Frontal cortex (tissue), 4 donors: ENCODE measurements around the gene OSBPL7. TPM values are rescaled to one million over a fixed set of nuclear protein-coding genes. Genes with fewer than 3 reads are reported as not detected.
"Not testable (repeated sequence)": the region's sequence is repeated elsewhere in the genome, so short reads cannot be mapped to it uniquely, and the experiment has no call there.

Source experiments
- DNase-seq, 2 donors: peaks; one replicate each; pipeline ENCODE4 v3.0.0; 2012; ENCODE audit warnings: low spot score in 2 of 2
- FAIRE-seq: peaks from 2 replicates; lab custom pipeline; 2012; peaks lifted over from hg19 to GRCh38; lab: Jason Lieb, UNC
- total RNA-seq: library from RNA; depleted of rRNA; stranded (reverse); fragments of >200 nt; gene quantifications from one replicate; pipeline ENCODE4 v1.2.3, GENCODE V29; 2014
- donor health status: control.
- donor health status: control.
- donor health status: control.

The OSBPL7 gene
- total RNA-seq, 1 donor from 2014 or later, result 7.3 TPM

DNA sequence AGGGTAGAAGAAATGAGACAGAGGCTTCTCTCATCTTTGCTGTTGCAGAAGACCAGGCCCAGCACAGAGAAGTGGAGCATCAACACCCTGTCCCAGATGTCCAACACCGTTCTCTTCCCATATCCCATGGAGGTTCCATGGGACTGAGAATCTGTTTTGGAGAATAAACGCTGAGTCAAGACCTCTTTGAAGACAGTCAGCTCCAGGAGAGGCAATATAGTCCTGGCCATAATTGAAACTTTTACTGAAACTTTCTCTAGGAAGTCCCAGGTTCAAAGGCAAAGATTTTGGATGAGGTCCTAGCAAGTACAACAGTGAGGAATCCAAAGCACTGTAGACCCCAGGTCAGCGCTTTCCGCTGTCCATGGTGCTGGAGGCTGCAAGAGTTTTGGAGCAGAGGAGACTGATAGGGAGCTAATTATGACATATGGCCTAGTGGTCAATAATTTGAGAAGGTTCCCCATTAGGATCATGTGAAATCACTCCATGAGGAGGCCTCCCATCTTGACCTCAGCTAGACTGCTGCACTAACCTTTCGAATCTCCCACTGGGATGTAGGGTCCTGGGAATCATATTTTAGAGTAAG is 36.0 kb downstream of the OSBPL7 start:
- DNase-seq (no peak), FAIRE-seq (no peak)

DNA sequence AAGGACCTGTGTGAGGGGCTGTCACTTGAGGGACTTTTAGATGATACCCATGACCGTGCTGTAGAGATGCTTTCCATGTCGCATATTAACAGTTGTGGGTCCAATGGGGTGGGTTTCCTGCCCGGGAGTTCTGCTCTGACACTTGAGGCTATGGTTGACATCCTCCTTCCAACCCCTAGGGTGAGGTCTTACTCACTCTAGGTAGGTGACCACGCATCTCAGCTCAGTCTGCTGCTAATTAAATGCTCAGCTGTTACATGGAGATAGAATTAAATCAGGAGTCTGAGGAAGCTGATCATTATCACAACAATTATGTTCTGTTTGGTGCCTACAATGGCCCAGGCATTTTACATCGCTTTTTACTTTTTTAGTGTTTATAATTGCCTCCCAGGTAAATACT is 40.2 kb downstream of the OSBPL7 start:
- DNase-seq (no peak), FAIRE-seq (no peak)

DNA sequence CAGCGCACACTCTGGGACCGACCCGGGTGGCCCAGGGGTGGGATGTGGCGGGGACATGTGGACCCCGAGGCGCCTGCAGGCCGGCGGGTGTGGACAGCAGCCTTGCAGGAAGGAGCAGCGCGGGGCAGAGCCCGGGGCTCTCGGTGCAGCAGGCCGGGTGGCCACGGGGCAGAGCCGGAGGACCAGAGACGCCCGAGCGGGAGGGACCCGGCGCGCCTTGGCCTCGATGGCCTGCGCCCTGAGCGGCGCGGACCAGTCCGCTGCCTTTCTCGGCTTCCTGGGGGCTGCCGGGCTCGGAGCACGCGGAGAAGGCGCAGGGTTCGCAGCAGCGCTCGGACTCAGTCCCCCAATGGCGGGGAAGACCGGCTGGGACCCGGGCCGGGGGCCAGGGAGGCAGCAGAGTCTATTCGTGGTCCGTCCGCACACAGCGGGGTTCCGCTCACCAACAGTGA is 43.4 kb downstream of the OSBPL7 start:
- DNase-seq (no peak), FAIRE-seq (no peak)

DNA sequence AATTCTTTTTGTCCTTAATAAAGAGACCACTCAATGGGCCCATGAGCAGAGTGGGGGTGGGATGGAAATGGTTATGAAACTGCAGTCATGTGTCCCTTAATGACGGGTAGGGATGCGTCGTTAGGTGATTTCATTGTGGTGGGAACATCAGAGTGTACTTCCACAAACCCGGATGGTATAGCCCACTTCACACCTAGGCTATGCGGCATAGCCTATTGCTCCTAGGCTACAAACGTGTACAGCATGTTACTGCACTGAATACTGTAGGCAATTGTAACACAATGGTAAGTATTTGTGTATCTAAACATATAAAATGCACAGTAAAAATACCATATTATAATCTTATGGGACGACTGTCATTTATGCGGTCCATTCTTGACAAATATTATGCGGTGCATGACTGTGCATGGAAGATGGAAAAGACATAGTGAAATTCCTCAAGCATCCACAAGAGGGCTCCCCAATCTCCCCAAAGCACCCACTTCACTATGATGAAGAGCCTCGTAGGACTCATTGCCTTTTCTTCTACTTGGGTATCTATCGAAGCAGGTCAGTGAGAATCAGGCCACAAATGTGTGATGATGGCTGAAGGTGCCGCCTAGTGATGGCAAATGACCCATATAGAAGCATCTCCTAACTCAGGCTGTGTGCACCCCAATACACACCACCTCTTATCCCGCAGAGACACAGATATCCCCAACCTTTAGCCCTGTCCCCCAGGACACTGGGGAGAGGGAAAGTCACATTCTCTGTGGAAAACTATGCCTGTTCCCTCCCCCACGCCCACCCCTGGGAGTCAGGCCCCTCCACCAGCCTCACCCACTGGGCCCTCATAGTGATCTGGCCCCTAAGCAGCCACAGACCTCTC is 45.0 kb downstream of the OSBPL7 start:
- FAIRE-seq (no peak), DNase-seq (peak in 1 of 2 donors; percentile 43)

DNA sequence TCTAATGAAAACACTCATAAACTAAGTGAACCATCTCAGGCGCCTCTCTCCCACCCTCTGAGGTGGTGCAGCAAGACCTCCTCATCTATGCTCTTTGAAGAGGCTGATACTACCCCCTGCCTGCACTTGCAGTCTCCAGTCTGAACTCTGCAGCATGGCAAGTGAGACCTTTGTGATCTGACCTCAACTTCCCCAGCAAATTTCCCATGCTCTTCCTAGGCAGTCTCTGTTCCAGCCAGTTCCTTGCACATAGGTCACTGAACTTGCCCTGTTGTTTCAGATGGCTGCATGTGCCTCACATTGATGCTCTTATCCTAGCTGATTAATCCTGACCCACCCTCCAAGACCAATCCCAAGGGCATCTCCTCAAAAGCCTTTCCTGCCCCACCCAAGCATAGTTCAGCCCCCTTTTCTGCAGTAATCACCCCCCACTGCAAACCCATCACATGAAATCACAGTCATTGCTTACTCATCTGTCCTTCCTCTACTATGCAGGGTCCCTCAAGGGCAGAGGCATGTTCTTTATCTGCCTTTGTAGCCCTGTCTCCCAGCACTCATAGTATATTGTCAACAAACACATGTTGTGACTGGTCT is 46.5 kb downstream of the OSBPL7 start:
- no peak for FAIRE-seq
- no peak for DNase-seq

DNA sequence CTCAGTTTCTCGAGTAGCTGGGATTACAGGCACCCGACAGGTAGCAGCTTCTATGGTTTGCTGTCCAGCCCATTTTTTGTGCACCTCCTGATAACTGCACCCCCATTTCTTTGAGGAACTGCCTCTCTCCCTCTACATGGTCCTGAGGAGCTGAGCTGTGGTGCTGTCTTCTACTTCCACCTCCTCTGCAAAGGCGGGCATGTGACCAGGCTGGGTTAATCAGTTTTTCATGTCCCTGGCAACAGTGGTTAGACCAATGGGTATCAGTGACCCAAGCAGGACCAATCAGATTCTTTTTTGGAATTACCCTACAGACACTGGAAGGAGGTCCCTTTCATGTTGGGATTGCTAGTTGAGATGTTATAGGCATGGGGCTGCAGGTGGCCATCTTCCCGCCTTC is 47.3 kb downstream of the OSBPL7 start:
- DNase-seq, result no peak
- no peak for FAIRE-seq

DNA sequence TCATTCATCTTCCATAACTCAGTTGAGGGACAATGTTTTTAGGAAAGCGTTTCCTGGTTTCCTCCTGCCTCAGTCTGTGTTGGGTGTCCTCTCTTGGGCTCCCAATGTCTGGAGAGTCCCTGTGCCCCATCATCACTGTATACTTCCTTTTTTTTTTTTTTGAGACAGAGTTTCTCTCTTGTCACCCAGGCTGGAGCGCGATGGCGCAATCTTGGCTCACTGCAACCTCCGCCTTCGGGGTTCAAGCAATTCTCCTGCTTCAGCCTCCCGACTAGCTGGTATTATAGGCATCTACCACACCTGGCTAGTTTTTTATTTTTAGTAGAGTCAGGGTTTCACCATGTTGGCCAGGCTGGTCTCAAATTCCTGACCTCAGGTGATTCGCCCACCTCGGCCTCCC is 47.9 kb downstream of the OSBPL7 start:
- not testable (repeated sequence) for DNase-seq

DNA sequence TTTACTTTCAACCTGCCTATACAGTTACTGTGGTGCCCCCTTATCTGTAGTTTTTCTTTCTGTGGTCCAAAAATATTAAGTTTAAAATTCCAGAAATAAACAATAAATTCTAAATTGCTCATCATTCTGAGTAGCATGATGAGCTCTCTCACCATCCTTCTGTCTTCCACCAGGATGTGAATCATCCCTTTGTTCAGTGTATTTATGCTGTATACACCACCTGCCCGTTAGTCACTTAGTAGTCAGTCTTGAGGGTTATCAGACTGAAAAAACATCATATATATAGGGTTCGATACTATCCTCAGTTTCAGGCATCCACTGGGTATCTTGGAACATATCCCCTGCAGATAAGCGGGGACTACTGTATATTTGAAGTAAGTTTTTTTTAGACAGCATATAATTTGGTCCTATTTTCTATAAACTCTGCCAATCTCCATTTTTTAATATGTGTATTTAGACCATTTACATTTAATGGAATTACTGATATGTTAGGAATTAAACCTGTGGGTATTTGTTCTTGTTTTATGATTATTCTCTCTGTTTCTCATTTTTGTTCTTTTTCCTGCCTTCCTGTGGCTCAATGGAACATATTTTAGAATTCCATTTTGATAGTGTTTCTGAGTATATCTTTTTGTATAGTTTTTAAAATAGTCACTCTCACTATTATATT is 57.5 kb downstream of the OSBPL7 start:
- FAIRE-seq, result no peak
- no peak for DNase-seq

More for the DNA sequence above, 47.9 kb downstream of the OSBPL7 start:
- FAIRE-seq, result not testable (repeated sequence)

DNA sequence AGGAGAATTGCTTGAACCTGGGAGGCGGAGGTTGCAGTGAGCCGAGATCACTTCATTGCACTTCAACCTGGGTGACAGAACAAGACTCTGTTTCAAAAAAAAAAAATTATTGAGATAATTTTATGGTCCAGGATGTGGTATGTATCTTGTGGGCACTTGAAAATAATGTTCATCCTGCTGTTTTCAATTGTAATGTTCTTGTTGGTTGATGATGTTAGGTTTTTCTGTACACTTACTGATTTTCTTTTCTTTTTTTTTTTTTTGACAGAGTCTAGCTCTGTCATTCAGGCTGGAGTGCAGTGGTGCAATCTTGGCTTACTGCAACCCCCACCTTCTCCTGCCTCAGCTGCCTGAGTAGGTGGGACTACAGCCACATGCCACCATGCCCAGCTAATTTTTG is 58.9 kb downstream of the OSBPL7 start:
- no peak for FAIRE-seq
- no peak for DNase-seq

DNA sequence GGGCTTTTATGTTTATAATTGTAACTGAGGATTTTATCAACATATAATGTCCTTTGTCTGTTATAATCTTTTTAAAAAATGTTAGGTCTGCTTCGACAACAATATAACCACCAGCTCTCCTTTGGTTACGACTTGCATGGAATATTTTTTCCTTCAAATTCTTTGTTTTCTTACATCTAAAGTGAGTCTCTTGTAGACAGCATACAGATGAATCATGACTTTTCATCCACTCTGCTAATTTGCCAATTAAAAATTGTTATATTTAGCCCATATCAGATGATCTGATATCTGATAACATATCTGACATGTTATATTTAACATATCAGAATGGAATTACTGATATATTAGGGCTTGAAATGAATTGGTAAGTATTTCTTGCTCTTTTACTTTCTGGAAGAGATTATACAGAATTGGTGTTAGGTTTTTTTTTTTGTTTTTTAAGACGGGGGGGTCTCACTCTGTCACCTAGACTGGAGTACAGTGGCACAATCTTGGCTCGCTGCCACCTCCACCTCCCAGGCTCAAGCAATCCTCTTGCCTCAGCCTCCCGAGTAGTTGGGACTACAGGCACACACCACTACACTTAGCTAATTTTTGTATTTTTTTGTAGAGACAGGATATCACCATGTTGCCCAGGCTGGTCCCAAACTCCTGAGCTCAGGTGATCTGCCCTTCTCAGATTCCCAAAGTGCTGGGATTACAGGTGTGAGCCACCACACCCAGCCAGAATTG is 61.0 kb downstream of the OSBPL7 start:
- no peak for FAIRE-seq
- no peak for DNase-seq

DNA sequence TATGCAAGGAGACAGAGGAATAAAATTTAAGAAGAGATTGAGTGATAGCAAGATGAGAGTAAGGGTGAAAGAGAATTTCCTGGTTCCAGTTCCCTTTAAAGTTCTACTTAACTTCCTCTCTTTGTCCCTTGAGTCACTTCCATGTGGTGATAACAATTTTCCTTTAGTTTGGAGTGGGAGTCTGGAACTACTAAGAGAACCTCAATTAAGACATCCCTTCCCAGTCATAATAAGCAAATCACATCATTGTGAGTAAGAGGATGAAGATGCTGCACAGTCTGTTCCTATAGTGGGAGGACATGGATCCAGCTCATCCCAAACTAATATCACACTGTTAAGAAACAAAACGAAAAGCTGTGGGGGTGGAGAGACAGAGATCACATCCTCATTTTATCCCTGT is 64.2 kb downstream of the OSBPL7 start:
- DNase-seq (no peak), FAIRE-seq (no peak)

Other genes starting within 250 kb of the OSBPL7 start
- 140 TPM for gene KPNB1, start 171.9 kb downstream of the OSBPL7 start, total RNA-seq
- gene TBKBP1, start 127.6 kb downstream of the OSBPL7 start, total RNA-seq, result 13.9 TPM
- 0.82 TPM for gene TBX21, start 88.6 kb downstream of the OSBPL7 start, total RNA-seq
- 6.9 TPM for gene MRPL10, start 9.7 kb upstream of the OSBPL7 start, total RNA-seq
- gene LRRC46, start 9.9 kb upstream of the OSBPL7 start, total RNA-seq, result not detected
- gene SCRN2, start 19.5 kb upstream of the OSBPL7 start, total RNA-seq, result 24.1 TPM
- gene SP6, start 29.4 kb upstream of the OSBPL7 start, total RNA-seq, result not detected
- 0.82 TPM for gene SP2, start 74.4 kb upstream of the OSBPL7 start, total RNA-seq
- 7.3 TPM for gene PNPO, start 119.8 kb upstream of the OSBPL7 start, total RNA-seq
- not detected for gene PRR15L, start 136.1 kb upstream of the OSBPL7 start, total RNA-seq
- gene CDK5RAP3, start 149.3 kb upstream of the OSBPL7 start, total RNA-seq, result 53.8 TPM
- 3.3 TPM for gene COPZ2, start 216.0 kb upstream of the OSBPL7 start, total RNA-seq
- 22.4 TPM for gene NFE2L1, start 226.6 kb upstream of the OSBPL7 start, total RNA-seq